NCI-H187 (cell line): ENCODE data around the gene FHIT.
A peak's percentile ranks its signal among the peaks of the same experiment; 100 is the strongest.

ENCODE experiments used
- DNase-seq, 2 experiments: peaks; one replicate each; lab custom pipeline; 2025; lab: John Stamatoyannopoulos, UW

FHIT gene

DNA sequence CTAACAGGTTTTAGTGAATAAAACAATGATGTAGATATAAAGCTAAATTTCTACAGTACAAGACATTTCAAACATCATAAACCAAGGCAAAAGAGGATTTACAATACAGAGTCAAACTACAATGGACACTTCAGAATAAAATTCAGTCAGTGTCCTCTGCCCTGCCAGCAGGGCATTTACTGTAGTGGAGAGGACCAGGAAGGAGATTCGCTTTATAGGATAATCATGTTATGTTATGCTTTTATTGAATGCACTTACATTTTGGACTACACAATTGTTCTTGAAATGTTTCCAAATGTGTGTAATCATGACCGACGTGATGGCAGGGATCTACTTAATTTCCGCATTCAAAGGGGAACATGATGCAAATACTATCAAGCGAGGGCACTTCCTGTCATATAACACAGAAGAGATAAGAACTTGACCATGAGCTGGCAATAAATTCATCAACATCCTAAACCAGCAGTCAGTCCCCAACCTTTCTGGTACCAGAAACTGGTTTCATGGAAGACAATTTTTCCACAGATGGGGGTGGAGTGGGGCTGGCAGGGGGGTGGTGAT is 925.6 kb downstream of the FHIT start:
- no peak for DNase-seq

- DNase-seq = no peak
Observed at GRCh38 chr3:60323651-60324050, 927.6 kb downstream of the FHIT start.

GRCh38 chr3:60323180-60323579 is 928.1 kb downstream of the FHIT start:
- no peak for DNase-seq

GRCh38 chr3:60322298-60322856 is 928.9 kb downstream of the FHIT start:
- no peak for DNase-seq

DNA sequence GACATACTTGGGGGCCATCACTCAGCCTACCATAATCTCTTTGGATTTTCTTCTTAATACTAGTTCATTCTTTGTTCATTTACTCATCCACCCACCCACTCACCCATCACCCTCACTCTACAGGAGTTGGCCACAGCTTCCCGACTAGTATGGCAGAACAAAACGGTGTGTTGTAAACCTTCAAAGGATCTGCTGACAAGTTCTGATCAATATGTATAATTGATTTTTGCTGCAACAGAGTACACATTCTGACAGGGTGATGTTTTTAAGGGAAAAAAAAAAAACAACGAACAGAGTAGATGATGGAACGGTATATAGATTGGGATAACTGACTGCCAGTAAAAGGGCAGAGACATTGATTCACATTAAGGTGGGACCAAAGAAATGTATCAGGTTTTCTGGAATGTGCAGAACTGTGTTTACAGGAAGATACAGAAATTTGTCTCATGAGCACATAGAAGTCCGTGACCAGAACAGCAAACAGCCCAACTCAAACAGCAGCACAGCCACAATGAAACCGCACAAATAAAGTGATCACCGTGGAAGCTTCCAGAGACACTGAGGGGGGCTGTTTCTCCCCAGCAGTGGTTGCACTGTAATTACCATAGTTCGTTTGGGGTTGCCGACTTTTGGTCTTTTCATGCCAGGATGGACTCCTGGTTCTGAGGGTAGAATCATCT is 931.9 kb downstream of the FHIT start:
- DNase-seq = no peak

DNA sequence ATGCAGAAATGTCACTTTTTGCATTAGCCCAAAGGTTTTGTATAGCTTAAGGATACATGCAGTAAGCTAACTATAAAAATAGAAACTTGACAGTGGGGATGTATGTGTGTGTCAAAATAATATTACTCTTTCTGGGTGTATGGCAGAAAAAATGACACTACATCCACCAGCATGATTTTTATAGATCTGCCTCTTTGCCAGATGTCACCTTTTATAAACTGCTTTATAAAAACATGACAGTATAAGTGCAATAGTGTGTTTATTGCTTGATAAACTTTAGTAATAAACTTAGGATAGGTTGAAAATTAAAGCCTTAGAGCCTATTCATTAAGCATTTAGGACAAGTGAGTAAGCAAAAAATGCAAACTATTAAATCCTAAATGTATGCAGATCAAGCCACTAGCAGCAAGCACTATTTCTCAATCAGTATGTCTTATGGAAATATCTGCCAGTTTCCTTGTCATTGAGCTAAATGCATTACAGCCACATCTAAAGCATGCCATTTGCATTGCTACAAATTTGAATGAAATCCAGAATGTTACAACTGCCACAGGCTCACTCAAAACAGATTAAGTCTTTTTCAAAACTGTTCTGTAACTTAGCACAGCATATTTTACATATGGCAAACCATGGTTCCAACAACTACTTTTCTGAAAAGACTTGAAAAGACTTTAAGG is 935.0 kb downstream of the FHIT start:
- no peak for DNase-seq

- DNase-seq = no peak
Observed at GRCh38 chr3:60313951-60314461, 937.2 kb downstream of the FHIT start.

GRCh38 chr3:60313231-60313798 is 937.9 kb downstream of the FHIT start:
- no peak for DNase-seq

DNA sequence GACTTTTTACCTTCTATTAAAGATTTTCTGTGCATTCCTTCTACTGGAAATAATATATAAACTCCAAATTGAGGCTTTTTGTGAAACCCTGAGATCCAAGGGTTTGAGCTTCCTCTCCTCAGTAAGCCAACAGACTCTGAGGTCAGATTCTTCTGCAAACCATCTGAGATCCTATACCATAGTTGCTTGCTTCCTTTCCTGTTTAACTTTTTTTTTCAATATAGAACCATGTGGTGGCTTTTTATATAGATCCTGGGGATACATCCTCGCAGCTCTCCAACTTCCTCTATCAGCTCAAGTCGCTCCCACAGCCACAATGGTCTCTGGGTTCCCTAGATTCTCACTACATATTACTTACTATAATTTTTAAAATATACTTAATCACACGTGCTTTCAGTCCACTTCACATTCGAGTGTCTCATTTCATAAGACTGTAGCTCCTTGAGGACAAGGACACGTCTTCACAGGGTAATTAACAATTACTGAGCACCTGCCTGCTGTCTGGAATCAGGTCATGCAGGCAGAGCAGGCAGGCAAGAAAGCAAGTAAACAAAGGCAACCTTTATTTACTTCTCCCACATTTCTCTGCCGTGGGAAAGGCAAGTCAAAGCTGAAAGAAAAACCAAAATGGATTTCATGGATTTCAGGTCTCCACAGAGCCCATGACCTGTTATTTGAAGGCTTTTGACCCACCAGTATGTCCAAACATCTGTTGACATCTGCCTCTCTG is 941.5 kb downstream of the FHIT start:
- DNase-seq = no peak

DNA sequence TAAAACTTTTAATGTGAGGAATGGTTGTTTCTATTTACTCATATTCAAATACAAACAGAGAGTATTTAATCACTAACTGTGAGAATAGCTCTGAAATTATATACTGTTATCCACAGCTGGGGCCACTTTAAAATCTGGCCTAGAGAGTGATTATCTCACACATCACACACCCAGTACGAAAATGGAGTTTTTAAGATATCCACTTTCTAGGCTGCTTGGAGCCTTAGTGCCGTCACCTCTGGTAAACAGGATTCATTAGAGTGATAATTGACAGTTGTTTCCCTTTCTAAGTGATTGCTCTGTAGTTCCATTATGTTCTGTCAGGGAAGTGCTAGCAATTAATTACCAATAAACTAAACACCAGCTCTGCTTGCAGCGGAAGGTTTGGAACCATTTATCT is 942.4 kb downstream of the FHIT start:
- DNase-seq = no peak

DNA sequence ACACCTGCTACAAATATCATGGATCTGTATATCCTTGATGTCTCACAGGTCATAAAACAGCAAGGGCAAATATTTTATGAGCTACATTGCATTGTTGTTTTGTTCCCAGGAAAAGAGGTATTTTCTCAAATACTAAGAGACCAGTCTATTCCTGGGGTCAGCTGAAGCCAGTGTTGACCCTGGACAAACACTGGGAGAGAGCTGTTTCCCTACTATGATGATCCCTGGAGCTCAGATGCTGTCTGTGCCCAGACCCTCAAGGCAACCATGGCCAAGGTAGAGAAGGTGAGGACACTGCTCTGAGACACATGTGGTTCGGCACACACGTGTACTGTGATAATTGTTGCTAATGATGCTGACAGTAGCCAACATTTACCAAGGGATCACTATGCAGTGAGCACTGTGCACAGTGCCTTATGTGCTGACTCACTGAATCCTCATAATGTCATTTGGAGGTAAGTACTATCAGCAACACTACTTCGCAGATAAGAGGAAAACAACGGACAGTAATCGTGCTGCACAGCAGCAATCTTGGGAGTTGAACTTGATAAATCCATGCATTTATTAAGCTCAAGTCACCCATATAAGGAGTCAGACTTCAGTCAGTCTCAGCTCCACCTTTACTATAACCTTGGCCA is 943.6 kb downstream of the FHIT start:
- no peak for DNase-seq

DNA sequence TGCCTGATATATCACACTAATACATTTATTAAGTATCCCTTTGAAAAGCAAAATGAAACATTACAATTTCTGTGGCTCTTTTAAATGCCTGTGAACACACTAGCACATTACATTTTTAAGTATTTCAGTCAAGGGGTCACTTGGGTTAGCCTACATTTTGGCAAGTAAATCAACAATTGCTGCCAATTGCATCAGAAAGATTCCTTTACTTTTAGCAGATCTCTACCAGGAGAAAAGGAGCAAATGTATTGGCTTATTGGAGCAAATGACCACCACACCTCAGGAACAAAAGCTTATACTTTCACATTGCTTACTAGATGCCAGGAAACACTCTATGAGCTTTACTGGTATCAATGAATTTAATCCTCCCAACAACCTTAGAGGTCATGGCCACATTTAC is 947.1 kb downstream of the FHIT start:
- no peak for DNase-seq

DNA sequence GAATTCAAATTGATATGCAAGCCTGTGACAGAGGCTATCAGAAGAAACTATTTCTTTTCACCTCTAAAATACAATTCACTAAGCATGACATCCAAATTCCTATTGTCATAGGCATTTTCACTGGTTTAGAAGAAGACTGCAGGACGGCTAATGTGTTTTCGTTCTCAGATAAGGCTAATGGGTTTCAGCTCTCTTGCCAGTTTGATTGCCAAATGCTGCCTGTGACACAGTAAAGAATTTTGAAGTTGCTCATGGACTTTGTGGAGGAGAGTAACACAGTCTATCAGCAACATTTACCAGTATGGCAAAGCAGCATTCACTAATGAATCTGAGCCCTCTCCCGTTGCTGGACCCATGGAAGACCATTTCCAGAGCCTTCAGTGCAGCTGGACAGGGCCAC is 948.1 kb downstream of the FHIT start:
- no peak for DNase-seq

DNA sequence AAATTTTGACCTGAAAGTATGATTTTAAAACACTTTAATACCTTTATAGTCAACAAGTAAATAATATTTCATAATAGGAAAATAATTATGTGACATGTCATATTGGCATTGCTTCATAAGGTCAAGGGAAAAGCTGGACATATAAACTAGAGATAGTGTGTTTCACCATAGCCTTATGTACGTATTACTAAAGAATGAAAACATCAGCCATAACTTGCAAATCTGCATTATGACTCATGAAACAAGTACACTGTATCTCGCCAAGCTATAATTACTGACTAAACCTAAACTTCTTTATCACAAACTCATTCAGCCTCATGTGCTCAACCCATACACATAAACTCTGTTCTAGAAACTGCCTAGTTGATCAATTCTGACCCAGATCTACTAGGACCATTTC is 950.1 kb downstream of the FHIT start:
- DNase-seq = no peak

GRCh38 chr3:60298141-60298540 is 953.1 kb downstream of the FHIT start:
- no peak for DNase-seq

DNA sequence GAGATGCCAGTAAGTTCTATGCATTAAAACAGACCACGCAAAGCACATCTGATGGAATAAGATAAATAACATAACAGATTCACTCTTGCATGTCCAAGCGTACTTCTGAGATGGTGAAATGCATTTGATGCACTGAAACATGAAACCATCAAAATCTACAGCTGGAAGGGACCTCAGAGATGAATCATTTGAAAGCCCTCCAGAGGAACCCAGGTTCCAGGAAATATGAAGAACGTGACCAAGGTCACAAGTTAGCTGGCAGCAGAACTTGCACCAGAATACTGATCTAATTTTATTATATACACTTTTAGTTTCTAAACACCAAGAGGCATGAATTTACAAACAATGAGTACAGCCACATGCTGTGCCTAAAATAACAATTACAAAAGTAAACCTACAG is 957.1 kb downstream of the FHIT start:
- DNase-seq = peak in 1 of 2 experiments; percentile 28

DNA sequence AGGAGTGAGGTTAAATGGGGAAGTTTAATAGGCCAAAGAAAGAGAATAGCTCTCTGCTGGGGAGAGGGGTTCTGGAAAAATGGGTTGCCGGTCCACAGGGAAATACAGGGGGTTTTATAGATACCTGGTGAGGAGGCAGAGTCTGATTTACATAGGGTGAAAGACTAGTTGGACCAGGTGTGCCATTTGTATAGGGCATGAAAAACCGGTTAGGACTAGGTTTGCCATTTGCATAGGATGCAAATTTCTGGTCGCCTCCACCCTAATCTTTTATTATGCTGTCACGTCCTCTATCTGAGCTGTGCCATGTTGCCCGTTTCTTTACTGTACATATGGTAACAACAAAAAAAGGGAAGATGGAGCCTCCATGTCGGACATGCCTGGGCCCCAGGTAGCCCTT is 960.1 kb downstream of the FHIT start:
- DNase-seq = no peak

DNA sequence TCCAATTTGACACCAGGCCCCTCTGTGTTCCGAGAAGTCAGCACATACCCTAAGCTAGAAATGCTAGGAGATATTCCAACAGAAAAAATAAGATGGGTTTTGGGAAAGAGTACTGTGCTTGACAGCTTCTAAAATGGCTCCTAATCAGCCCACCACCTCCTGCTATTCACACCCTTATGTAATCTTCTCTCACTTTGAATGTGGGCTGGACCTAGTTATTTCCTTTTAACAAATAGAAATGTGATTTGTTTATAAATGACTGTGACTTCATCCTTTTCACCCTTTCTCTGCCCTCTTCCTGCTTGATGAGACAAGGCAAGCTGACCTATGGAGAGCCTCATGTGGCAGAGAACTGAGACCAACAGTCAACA is 961.1 kb downstream of the FHIT start:
- no peak for DNase-seq

DNA sequence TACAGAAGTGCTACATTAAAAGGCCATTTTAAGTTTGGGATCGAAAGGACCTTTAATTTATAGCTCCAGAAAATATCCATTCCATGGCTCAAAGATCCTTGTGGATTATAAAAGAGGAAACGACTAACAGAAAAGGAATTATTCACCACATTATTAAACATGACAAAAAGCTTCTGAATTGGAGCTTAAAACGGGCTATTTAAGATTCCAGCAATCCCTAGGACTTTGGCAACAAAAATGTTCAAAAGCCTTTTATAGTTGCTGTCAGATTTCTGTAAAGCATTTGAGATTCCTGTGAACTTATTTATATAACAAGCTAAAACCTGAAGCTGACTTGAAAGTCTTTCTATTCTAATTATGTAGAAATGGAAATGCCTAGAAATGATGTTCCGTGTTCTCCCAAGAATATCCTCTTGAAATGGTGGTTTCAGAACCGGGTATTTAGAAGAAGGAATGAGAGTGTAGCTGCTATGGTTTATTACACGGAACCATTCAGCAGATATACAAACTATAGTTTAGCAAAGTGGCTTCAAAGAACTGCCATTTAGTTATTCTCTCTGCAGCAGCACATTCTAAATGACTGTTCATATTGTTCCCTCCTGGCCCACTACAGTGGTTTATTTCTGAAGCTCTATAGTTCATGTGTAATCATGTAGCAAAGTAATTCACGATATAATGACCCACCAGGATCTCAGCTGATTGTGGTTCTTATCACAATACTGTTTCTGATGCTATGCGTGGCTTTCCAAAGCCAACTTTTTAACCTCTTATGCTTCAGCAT is 961.7 kb downstream of the FHIT start:
- no peak for DNase-seq

- no peak for DNase-seq
Observed at GRCh38 chr3:60282866-60283265, 968.4 kb downstream of the FHIT start.

- DNase-seq = no peak
Observed at GRCh38 chr3:60281970-60282369, 969.3 kb downstream of the FHIT start.
